Esophagus muscularis mucosa (tissue), 4 donors: ENCODE results near the gene PECR. TPM values are rescaled to one million over a fixed set of nuclear protein-coding genes. Genes with fewer than 3 reads are reported as not detected.

Source experiments
- DNase-seq: peaks from one replicate; pipeline ENCODE4 v3.0.0-alpha.2; 2017; ENCODE audit errors: extremely low spot score
- H3K27ac ChIP-seq, 4 donors: fragments of 200-600 bp; sonication (generic); replicated peaks in 1 of 4; 1 replicate in 3 of 4; 2 replicates in 1 of 4; pipeline ENCODE4 v1.5.1; 2016 to 2019; ENCODE audit warnings: mild to moderate bottlenecking in 1 of 4
- H3K27me3 ChIP-seq, 4 donors: fragments of 200-600 bp; sonication (generic); one replicate each; pipeline versions ENCODE4 v1.5.1 to v1.6.0; 2016 to 2019
- H3K36me3 ChIP-seq, 4 donors: fragments of 200-600 bp; sonication (generic); one replicate each; pipeline ENCODE4 v1.5.1; 2016 to 2019
- H3K4me1 ChIP-seq, 4 donors: fragments of 200-600 bp; sonication (generic); one replicate each; pipeline ENCODE4 v1.5.1; 2016 to 2019
- H3K4me3 ChIP-seq, 4 donors: fragments of 200-600 bp; sonication (generic); 1 replicate in 2 of 4; 2 replicates in 2 of 4; pipeline ENCODE4 v1.5.1; 2016 to 2019; ENCODE audit warnings: mild to moderate bottlenecking in 4 of 4, moderate library complexity in 1 of 4
- H3K9me3 ChIP-seq, 4 donors: fragments of 200-600 bp; sonication (generic); 1 replicate in 3 of 4; 2 replicates in 1 of 4; pipeline ENCODE4 v1.5.1; 2016 to 2019
- CTCF ChIP-seq, 3 experiments: fragments of 200-600 bp in 2 of 3; fragments of 450-650 bp in 1 of 3; sonication (generic) in 2 of 3; IDR thresholded peaks; one replicate each; pipeline ENCODE4 v1.5.1; 2017 to 2019; ENCODE audit warnings: antibody characterized with exemption in 3 of 3, mild to moderate bottlenecking in 2 of 3, moderate library complexity in 1 of 3
- EP300 ChIP-seq: sonication (generic); formaldehyde crosslinking; IDR thresholded peaks from one replicate; pipeline ENCODE4 v1.6.1; 2017; ENCODE audit warnings: antibody characterized with exemption
- POLR2A ChIP-seq: fragments of 450-650 bp; IDR thresholded peaks from one replicate; pipeline ENCODE4 v1.6.1; 2017; ENCODE audit warnings: antibody characterized with exemption, moderate library complexity, mild to moderate bottlenecking, low read depth
- POLR2AphosphoS5 ChIP-seq, 2 donors: sonication (generic); formaldehyde crosslinking; IDR thresholded peaks; one replicate each; pipeline ENCODE4 v1.6.1; 2017; ENCODE audit warnings: antibody characterized with exemption in 2 of 2
- WGBS: methylation state at CpG from one replicate; pipeline ENCODE4 v1.1.5; 2018; 5-methylcytosine and 5-hydroxymethylcytosine counted together
- intact Hi-C: fragments of 100-400 bp; cut with DNase I; formaldehyde crosslinking; loops from one replicate; pipeline ENCODE4 v1.15.1; 2023
- total RNA-seq, 4 donors: library from RNA; depleted of rRNA; stranded (reverse); fragments of >200 nt; gene quantifications; one replicate each; pipeline versions ENCODE4 v1.1.0 to v1.2.1, GENCODE V29; 2016

PECR gene
- total RNA-seq, 4 donors from 2014 or later: 3.3 to 14.8 (median 10.0) TPM

- intact Hi-C loops: no loop called here
- Histone ChIP-seq H3K27me3 (no peaks in the 10 kb centered on the region), H3K4me3 (no peak overlapping the region), H3K4me1 (no peaks in the 10 kb centered on the region), H3K27ac (no peak overlapping the region), H3K36me3 (peaks cover 5 to 60% (median 16%) of the 10 kb centered on the region in 4 donors), H3K9me3 (no peaks in the 10 kb centered on the region)
- TF ChIP-seq POLR2A (no peak), CTCF (IDR thresholded peaks at IDR 0.05) (no peak), POLR2AphosphoS5 (IDR thresholded peaks at IDR 0.05) (no peak), EP300 (no peak)
- 96% methylated on average over 3 of the region's 3 CpGs for WGBS
- DNase-seq: no peak
These were observed 41.7 kb downstream of the PECR start for GRCh38 chr2:216039918-216040317.

- 57% methylated on average over 1 of the region's 1 CpG for WGBS
- H3K36me3 ChIP-seq: peaks cover 0 to 34% (median 3%) of the 10 kb centered on the region in 4 donors
- H3K27ac ChIP-seq: no peak overlapping the region
- peak; percentile 93 for DNase-seq
- TF ChIP-seq CTCF (IDR thresholded peaks at IDR 0.05): peak; percentile 66 to 95 (median 84)
- TF ChIP-seq POLR2A: no peak
- no peak for TF ChIP-seq POLR2AphosphoS5 (IDR thresholded peaks at IDR 0.05)
- H3K4me1 ChIP-seq: no peaks in the 10 kb centered on the region
- no peaks in the 10 kb centered on the region for H3K27me3 ChIP-seq
- no peak overlapping the region for H3K4me3 ChIP-seq
- no peaks in the 10 kb centered on the region for H3K9me3 ChIP-seq
- intact Hi-C loops: no loop called here
These were observed 47.5 kb downstream of the PECR start for GRCh38 chr2:216034065-216034464.

GRCh38 chr2:216033403-216033802 lies 48.2 kb downstream of the PECR start:
- H3K27ac ChIP-seq: no peak overlapping the region
- TF ChIP-seq POLR2A (no peak), POLR2AphosphoS5 (IDR thresholded peaks at IDR 0.05) (no peak), CTCF (IDR thresholded peaks at IDR 0.05) (no peak), EP300 (no peak)
- no peaks in the 10 kb centered on the region for H3K27me3 ChIP-seq
- no peak overlapping the region for H3K4me3 ChIP-seq
- H3K4me1 ChIP-seq: no peaks in the 10 kb centered on the region
- WGBS: 94% methylated on average over 3 of the region's 3 CpGs
- no peak for DNase-seq
- intact Hi-C loops: no loop called here
- peaks cover 0 to 34% (median 3%) of the 10 kb centered on the region in 4 donors for H3K36me3 ChIP-seq
- no peaks in the 10 kb centered on the region for H3K9me3 ChIP-seq

- no peak overlapping the region for H3K4me3 ChIP-seq
- no peak for DNase-seq
- H3K4me1 ChIP-seq: no peaks in the 10 kb centered on the region
- no peak overlapping the region for H3K27ac ChIP-seq
- intact Hi-C loops: no loop called here
- WGBS: 100% methylated on average over 1 of the region's 1 CpG
- no peaks in the 10 kb centered on the region for H3K27me3 ChIP-seq
- TF ChIP-seq CTCF (IDR thresholded peaks at IDR 0.05) (no peak), POLR2A (no peak), POLR2AphosphoS5 (IDR thresholded peaks at IDR 0.05) (no peak), EP300 (no peak)
- no peaks in the 10 kb centered on the region for H3K9me3 ChIP-seq
- H3K36me3 ChIP-seq: peaks cover 0 to 22% (median 0%) of the 10 kb centered on the region in 4 donors
These were observed 49.5 kb downstream of the PECR start for GRCh38 chr2:216031960-216032689.
